Naive thymus-derived CD8-positive, alpha-beta T cell (primary cell): ENCODE results near the gene ITGA8. TPM values are rescaled to one million over a fixed set of nuclear protein-coding genes. Genes with fewer than 3 reads are reported as not detected.

Experiments
- ATAC-seq, 2 donors: fragments of 150-1000 bp; cut with Tn5 transposase in 1 of 2; sonication (Bioruptor Pico), chemical (Tn5 transposase) in 1 of 2; 1 replicate in 1 of 2; 2 replicates in 1 of 2; pipeline ENCODE4 v1.10.0; 2021; ENCODE audit warnings: mild to moderate bottlenecking in 2 of 2, moderate library complexity in 2 of 2
- POLR2A ChIA-PET: fragments of 350-600 bp; sonication (Branson Sonifier 250); formaldehyde crosslinking; loops from one replicate; lab custom pipeline; 2021; ENCODE audit warnings: antibody characterized with exemption; lab: Charles Lee
- DNase-seq, 10 donors: peaks; one replicate each; pipeline versions ENCODE4 v3.0.0 to v3.0.0-alpha.2; 2020 to 2022
- H3K27ac Mint-ChIP-seq, 10 donors: one replicate each; pipeline ENCODE4 v1.8.0; 2020 to 2022; ENCODE audit warnings: mild to moderate bottlenecking in 10 of 10, mixed read lengths in 10 of 10, moderate library complexity in 4 of 10, inconsistent platforms in 1 of 10
- H3K27me3 Mint-ChIP-seq, 5 donors: one replicate each; pipeline ENCODE4 v1.8.0; 2021 to 2022; ENCODE audit warnings: mixed read lengths in 5 of 5
- H3K36me3 Mint-ChIP-seq, 3 donors: one replicate each; pipeline ENCODE4 v1.8.0; 2020 to 2022; ENCODE audit warnings: mixed read lengths in 3 of 3, mild to moderate bottlenecking in 2 of 3, inconsistent platforms in 1 of 3
- H3K4me1 Mint-ChIP-seq, 4 donors: one replicate each; pipeline ENCODE4 v1.8.0; 2021 to 2022; ENCODE audit warnings: mixed read lengths in 4 of 4
- H3K4me3 Mint-ChIP-seq, 10 donors: one replicate each; pipeline ENCODE4 v1.8.0; 2020 to 2022; ENCODE audit warnings: mild to moderate bottlenecking in 10 of 10, mixed read lengths in 10 of 10, moderate library complexity in 6 of 10, inconsistent platforms in 1 of 10
- H3K9me3 Mint-ChIP-seq, 9 donors: one replicate each; pipeline ENCODE4 v1.8.0; 2020 to 2022; ENCODE audit warnings: mixed read lengths in 9 of 9, mild to moderate bottlenecking in 3 of 9, inconsistent platforms in 1 of 9, moderate library complexity in 1 of 9
- polyA plus RNA-seq, 3 donors: library from polyadenylated mRNA; unstranded; fragments of 300-500 nt; fragmentation: Illumina TruSeq; gene quantifications; one replicate each; pipeline ENCODE4 v1.2.3, GENCODE V29; 2021
- total RNA-seq, 8 experiments: library from RNA in 2 of 8; stranded (reverse) in 2 of 8; gene quantifications; one replicate each; pipeline ENCODE4 v1.2.3 and lab custom pipeline; 2021 to 2026

ITGA8 gene
- total and polyA plus RNA-seq, 5 experiments from 2014 or later = not detected

GRCh38 chr10:15744217-15744865 is 24.6 kb upstream of the ITGA8 start:
- POLR2A ChIA-PET = no interaction called here
- Mint-ChIP-seq H3K4me3 (no peak overlapping the region), H3K36me3 (no peaks in the 10 kb centered on the region), H3K27me3 (peaks cover 5 to 27% (median 9%) of the 10 kb centered on the region in 5 donors), H3K9me3 (peaks cover 0 to 2% (median 0%) of the 10 kb centered on the region in 9 donors), H3K4me1 (no peaks in the 10 kb centered on the region), H3K27ac (no peak overlapping the region)
- no peak for ATAC-seq
- DNase-seq = peak in 3 of 10 donors; percentile 4 to 9 (median 5)

- Mint-ChIP-seq H3K27me3 (peaks cover 4 to 23% (median 9%) of the 10 kb centered on the region in 5 donors), H3K4me1 (no peaks in the 10 kb centered on the region), H3K27ac (peak overlapping the region in 1 of 10 donors; percentile 43), H3K9me3 (peaks cover 0 to 2% (median 0%) of the 10 kb centered on the region in 9 donors), H3K36me3 (no peaks in the 10 kb centered on the region), H3K4me3 (no peak overlapping the region)
- POLR2A ChIA-PET = no interaction called here
- DNase-seq (no peak), ATAC-seq (no peak)
Observed at GRCh38 chr10:15743443-15743842, 23.7 kb upstream of the ITGA8 start.

- H3K4me3 Mint-ChIP-seq = no peak overlapping the region
- peaks cover 0 to 2% (median 0%) of the 10 kb centered on the region in 9 donors for H3K9me3 Mint-ChIP-seq
- H3K36me3 Mint-ChIP-seq = no peaks in the 10 kb centered on the region
- H3K27me3 Mint-ChIP-seq = peaks cover 4 to 20% (median 9%) of the 10 kb centered on the region in 5 donors
- no peak for DNase-seq
- no peak for ATAC-seq
- H3K4me1 Mint-ChIP-seq = no peaks in the 10 kb centered on the region
- POLR2A ChIA-PET = no interaction called here
- no peak overlapping the region for H3K27ac Mint-ChIP-seq
Observed at GRCh38 chr10:15742836-15743235, 23.1 kb upstream of the ITGA8 start.

DNA sequence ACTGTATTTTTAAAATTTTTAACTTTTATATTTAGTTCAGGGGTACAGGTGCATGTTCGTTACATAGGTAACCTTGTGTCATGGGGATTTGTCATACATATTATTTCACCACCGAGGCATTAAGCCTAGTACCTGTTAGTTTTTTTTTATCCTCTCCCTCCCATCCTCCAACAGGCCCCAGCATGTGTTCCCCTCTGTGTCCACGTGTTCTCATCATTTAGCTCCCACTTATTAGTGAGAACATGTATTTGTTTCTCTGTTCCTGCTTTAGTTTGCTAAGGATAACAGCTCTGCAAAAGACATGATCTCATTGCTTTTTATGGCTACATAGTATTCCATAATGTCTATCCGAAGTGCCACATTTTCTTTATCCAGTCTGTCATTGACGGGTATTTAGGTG is 22.4 kb upstream of the ITGA8 start:
- H3K9me3 Mint-ChIP-seq = peaks cover 0 to 2% (median 0%) of the 10 kb centered on the region in 9 donors
- H3K36me3 Mint-ChIP-seq = no peaks in the 10 kb centered on the region
- DNase-seq (no peak), ATAC-seq (no peak)
- H3K27ac Mint-ChIP-seq = peak overlapping the region in 1 of 10 donors; percentile 9
- peaks cover 6 to 22% (median 10%) of the 10 kb centered on the region in 5 donors for H3K27me3 Mint-ChIP-seq
- no peak overlapping the region for H3K4me3 Mint-ChIP-seq
- POLR2A ChIA-PET = no interaction called here
- H3K4me1 Mint-ChIP-seq = no peaks in the 10 kb centered on the region

GRCh38 chr10:15741581-15741980 is 21.9 kb upstream of the ITGA8 start:
- no peak for DNase-seq
- no peaks in the 10 kb centered on the region for H3K4me1 Mint-ChIP-seq
- ATAC-seq = no peak
- peaks cover 6 to 18% (median 7%) of the 10 kb centered on the region in 5 donors for H3K27me3 Mint-ChIP-seq
- H3K27ac Mint-ChIP-seq = no peak overlapping the region
- POLR2A ChIA-PET = no interaction called here
- peaks cover 0 to 2% (median 0%) of the 10 kb centered on the region in 9 donors for H3K9me3 Mint-ChIP-seq
- H3K4me3 Mint-ChIP-seq = no peak overlapping the region
- no peaks in the 10 kb centered on the region for H3K36me3 Mint-ChIP-seq

DNA sequence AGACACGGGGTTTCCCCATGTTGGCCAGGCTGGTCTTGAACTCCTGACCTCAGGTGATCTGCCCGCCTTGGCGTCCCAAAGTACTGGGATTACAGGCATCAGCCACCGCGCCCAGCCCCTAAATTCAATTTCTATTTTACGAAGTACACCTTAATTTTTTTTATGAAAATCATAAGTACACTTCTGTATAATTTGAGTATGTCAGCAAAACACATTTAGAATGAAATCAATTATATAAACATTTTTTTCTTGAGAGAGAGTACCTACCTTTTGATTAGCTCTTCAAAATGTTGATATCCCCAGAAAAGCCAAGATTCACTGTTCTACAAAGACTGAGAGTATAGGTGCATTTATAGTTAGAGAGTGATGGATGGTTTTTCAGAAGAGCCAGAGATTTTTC is 20.5 kb upstream of the ITGA8 start:
- H3K4me3 Mint-ChIP-seq = no peak overlapping the region
- H3K4me1 Mint-ChIP-seq = no peaks in the 10 kb centered on the region
- H3K27ac Mint-ChIP-seq = no peak overlapping the region
- H3K36me3 Mint-ChIP-seq = no peaks in the 10 kb centered on the region
- ATAC-seq = no peak
- no peak for DNase-seq
- POLR2A ChIA-PET = no interaction called here
- H3K9me3 Mint-ChIP-seq = peaks cover 0 to 2% (median 0%) of the 10 kb centered on the region in 9 donors
- peaks cover 8 to 19% (median 12%) of the 10 kb centered on the region in 5 donors for H3K27me3 Mint-ChIP-seq

DNA sequence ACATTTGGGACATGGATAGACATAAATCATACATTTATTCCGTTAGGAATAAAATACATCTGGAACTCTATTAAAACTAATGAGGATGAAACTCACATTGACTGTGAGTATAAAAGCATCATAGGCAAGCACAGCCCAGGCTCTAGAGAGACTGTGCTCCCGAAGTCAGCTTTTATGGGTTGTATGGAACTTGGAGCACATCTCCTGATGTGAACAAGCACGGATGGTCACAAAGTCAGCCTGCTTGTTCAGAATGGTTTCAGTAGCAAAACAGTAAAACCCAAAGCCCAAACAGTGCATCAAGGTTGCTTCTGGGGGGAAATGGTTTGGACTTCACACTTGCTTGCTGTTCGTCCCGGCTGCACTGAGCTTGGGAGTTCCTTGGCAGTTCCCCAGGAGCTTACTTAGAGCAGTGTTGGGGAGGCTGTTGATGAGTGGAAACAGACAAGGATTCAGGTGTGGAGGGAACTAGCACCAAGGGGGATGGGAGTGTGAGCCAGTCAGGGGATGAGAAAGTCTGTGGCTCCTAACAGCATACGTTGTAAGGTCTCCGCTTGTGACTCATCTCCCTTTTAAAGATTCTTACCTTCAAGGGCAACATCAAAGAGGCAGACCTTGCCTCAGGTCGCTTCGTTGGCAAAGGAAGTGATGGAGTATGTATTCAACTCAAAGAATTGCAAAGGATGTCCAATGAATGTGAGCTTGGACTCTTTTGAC is 19.7 kb upstream of the ITGA8 start:
- H3K27ac Mint-ChIP-seq = no peak overlapping the region
- ATAC-seq = no peak
- no peak overlapping the region for H3K4me3 Mint-ChIP-seq
- H3K4me1 Mint-ChIP-seq = no peaks in the 10 kb centered on the region
- peaks cover 8 to 21% (median 12%) of the 10 kb centered on the region in 5 donors for H3K27me3 Mint-ChIP-seq
- DNase-seq = no peak
- peaks cover 0 to 2% (median 0%) of the 10 kb centered on the region in 9 donors for H3K9me3 Mint-ChIP-seq
- no peaks in the 10 kb centered on the region for H3K36me3 Mint-ChIP-seq
- POLR2A ChIA-PET = no interaction called here

- no peak overlapping the region for H3K27ac Mint-ChIP-seq
- DNase-seq (no peak), ATAC-seq (no peak)
- H3K4me1 Mint-ChIP-seq = no peaks in the 10 kb centered on the region
- H3K36me3 Mint-ChIP-seq = no peaks in the 10 kb centered on the region
- no peak overlapping the region for H3K4me3 Mint-ChIP-seq
- peaks cover 8 to 21% (median 12%) of the 10 kb centered on the region in 5 donors for H3K27me3 Mint-ChIP-seq
- peaks cover 0 to 6% (median 2%) of the 10 kb centered on the region in 9 donors for H3K9me3 Mint-ChIP-seq
- POLR2A ChIA-PET = no interaction called here
Observed at GRCh38 chr10:15738270-15738925, 18.7 kb upstream of the ITGA8 start.

DNA sequence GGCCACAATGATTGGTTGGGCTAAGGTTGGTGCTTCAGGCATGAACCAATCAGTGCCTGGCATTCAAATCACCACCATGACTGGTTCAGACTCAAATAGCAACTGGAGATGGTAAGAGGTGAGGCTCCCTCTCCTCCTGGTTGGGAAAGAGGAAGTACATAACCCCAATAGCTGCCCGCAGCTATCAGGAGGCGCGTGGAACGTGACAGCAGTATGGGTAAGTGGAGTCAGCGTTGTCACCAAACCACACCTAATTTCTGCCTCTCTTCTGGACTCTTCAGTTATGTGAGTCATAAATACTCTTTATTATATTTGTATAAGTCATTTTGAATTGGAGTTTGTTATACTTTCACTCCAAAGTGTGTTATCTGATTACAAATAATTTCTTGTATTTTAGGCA is 17.9 kb upstream of the ITGA8 start:
- POLR2A ChIA-PET = no interaction called here
- no peak overlapping the region for H3K27ac Mint-ChIP-seq
- ATAC-seq (no peak), DNase-seq (no peak)
- H3K27me3 Mint-ChIP-seq = peaks cover 7 to 21% (median 13%) of the 10 kb centered on the region in 5 donors
- H3K4me3 Mint-ChIP-seq = no peak overlapping the region
- H3K4me1 Mint-ChIP-seq = no peaks in the 10 kb centered on the region
- no peaks in the 10 kb centered on the region for H3K36me3 Mint-ChIP-seq
- H3K9me3 Mint-ChIP-seq = peaks cover 0 to 11% (median 2%) of the 10 kb centered on the region in 9 donors

DNA sequence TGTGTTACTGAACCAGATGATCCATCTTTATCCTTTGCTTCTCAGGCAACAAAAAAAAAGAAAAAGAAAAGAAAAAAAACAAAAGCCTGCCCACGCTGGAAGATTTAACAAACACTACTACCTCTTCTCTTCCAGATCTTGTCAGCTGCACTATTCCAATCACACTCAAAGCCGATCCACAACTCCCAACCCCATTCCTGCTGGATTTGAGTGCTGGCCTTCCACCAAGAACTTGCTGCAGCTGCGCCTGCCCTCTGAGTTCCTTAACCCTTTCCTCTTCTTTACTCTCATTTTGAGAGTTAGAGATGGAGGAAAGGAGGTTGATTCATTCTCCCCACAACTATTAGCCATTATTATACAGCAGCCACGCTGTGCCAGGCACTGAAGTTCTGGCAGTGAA is 16.0 kb upstream of the ITGA8 start:
- peaks cover 3 to 29% (median 10%) of the 10 kb centered on the region in 9 donors for H3K9me3 Mint-ChIP-seq
- no peak overlapping the region for H3K27ac Mint-ChIP-seq
- POLR2A ChIA-PET = no interaction called here
- peaks cover 4 to 21% (median 7%) of the 10 kb centered on the region in 5 donors for H3K27me3 Mint-ChIP-seq
- no peak for ATAC-seq
- peaks cover 0 to 6% (median 0%) of the 10 kb centered on the region in 3 donors for H3K36me3 Mint-ChIP-seq
- H3K4me3 Mint-ChIP-seq = no peak overlapping the region
- H3K4me1 Mint-ChIP-seq = no peaks in the 10 kb centered on the region
- no peak for DNase-seq

- Mint-ChIP-seq H3K4me1 (no peaks in the 10 kb centered on the region), H3K9me3 (peaks cover 3 to 67% (median 18%) of the 10 kb centered on the region in 9 donors), H3K27ac (no peak overlapping the region), H3K27me3 (peaks cover 3 to 7% (median 6%) of the 10 kb centered on the region in 5 donors), H3K36me3 (peaks cover 0 to 18% (median 0%) of the 10 kb centered on the region in 3 donors), H3K4me3 (no peak overlapping the region)
- POLR2A ChIA-PET = no interaction called here
- DNase-seq = no peak
- ATAC-seq = no peak
Observed at GRCh38 chr10:15730341-15730740, 10.6 kb upstream of the ITGA8 start.

DNA sequence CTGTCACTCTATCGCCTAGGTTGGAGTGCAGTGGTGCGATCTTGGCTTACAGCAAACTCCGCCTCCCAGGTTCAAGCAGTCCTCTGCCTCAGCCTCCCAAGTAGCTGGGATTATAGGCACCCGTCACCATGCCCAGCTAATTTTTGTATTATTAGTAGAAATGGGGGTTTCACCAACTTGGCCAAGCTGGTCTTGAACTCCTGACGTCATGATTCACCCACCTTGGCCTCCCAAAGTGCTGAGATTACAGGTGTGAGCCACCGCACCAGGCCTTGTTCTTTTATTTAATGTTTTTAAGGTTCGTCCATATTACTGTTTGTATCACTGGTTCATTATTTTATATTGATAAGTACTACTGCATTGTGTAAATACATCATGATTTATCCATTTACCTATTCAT is 10.2 kb upstream of the ITGA8 start:
- Mint-ChIP-seq H3K4me1 (no peaks in the 10 kb centered on the region), H3K27ac (no peak overlapping the region), H3K27me3 (peaks cover 0 to 10% (median 6%) of the 10 kb centered on the region in 5 donors), H3K36me3 (peaks cover 0 to 18% (median 0%) of the 10 kb centered on the region in 3 donors), H3K4me3 (no peak overlapping the region), H3K9me3 (peaks cover 3 to 67% (median 18%) of the 10 kb centered on the region in 9 donors)
- DNase-seq (no peak), ATAC-seq (no peak)
- POLR2A ChIA-PET = no interaction called here

GRCh38 chr10:15726042-15726441 is 6.3 kb upstream of the ITGA8 start:
- H3K27ac Mint-ChIP-seq = no peak overlapping the region
- H3K4me1 Mint-ChIP-seq = no peaks in the 10 kb centered on the region
- DNase-seq (no peak), ATAC-seq (no peak)
- POLR2A ChIA-PET = no interaction called here
- peaks cover 0 to 17% (median 0%) of the 10 kb centered on the region in 3 donors for H3K36me3 Mint-ChIP-seq
- H3K27me3 Mint-ChIP-seq = peaks cover 8 to 27% (median 20%) of the 10 kb centered on the region in 5 donors
- peaks cover 2 to 41% (median 11%) of the 10 kb centered on the region in 9 donors for H3K9me3 Mint-ChIP-seq
- no peak overlapping the region for H3K4me3 Mint-ChIP-seq
